K562 (cell line): Measurements from ENCODE around the gene PVALEF. TPM values are rescaled to one million over a fixed set of nuclear protein-coding genes. Genes with fewer than 3 reads are reported as not detected.
A peak's percentile ranks its signal among the peaks of the same experiment; 100 is the strongest.

Source experiments
- CBX3 ChIP-seq, 2 experiments: IDR thresholded peaks; 1 replicate in 1 of 2; 2 replicates in 1 of 2; pipeline ENCODE4 v1.6.1; 2012; ENCODE audit warnings: inconsistent platforms in 2 of 2, low read length in 2 of 2, borderline replicate concordance in 1 of 2, control low read depth in 1 of 2
- DPF2 ChIP-seq: fragments of 450-650 bp; IDR thresholded peaks from 2 replicates; pipeline ENCODE4 v1.6.1; 2016
- ETV6 ChIP-seq, 3 experiments: fragments of 150-350 bp in 1 of 3; sonication (generic) in 1 of 3; formaldehyde crosslinking in 1 of 3; IDR thresholded peaks; 2 replicates each; pipeline versions ENCODE4 v1.6.1 to v1.8.0; 2014 to 2022; ENCODE audit warnings: borderline replicate concordance in 2 of 3, low read depth in 2 of 3, antibody characterized with exemption in 1 of 3, low read length in 1 of 3, mild to moderate bottlenecking in 1 of 3, missing genetic modification reagents in 1 of 3
- FOXJ2 ChIP-seq: fragments of 200-800 bp; sonication (Bioruptor generic); IDR thresholded peaks from 2 replicates; pipeline ENCODE4 v1.6.1; 2016; ENCODE audit warnings: missing genetic modification characterization, missing compliant biosample characterization
- FUS ChIP-seq: fragments of 200-400 bp; formaldehyde crosslinking; optimal IDR thresholded peaks from 2 replicates; pipeline ENCODE3; 2017; ENCODE audit warnings: low read depth, low read length
- KDM2B ChIP-seq: fragments of 250-450 bp; sonication (Bioruptor Pico); IDR thresholded peaks from 2 replicates; pipeline ENCODE4 v1.8.0; 2021; ENCODE audit warnings: mild to moderate bottlenecking, moderate library complexity
- NCOA6 ChIP-seq: fragments of 450-650 bp; IDR thresholded peaks from 2 replicates; pipeline ENCODE4 v1.6.1; 2017; ENCODE audit warnings: mild to moderate bottlenecking
- NCOR1 ChIP-seq: fragments of 450-650 bp; IDR thresholded peaks from 2 replicates; pipeline ENCODE4 v1.6.1; 2016; ENCODE audit warnings: mild to moderate bottlenecking, moderate library complexity
- NR3C1 ChIP-seq: sonication (generic); formaldehyde crosslinking; IDR thresholded peaks from 2 replicates; pipeline ENCODE4 v1.8.1; 2022; ENCODE audit warnings: missing genetic modification reagents
- RERE ChIP-seq: sonication (generic); formaldehyde crosslinking; IDR thresholded peaks from 2 replicates; pipeline ENCODE4 v1.8.0; 2023; ENCODE audit warnings: missing genetic modification reagents, mild to moderate bottlenecking, borderline replicate concordance
- SMARCE1 ChIP-seq: fragments of 450-650 bp; IDR thresholded peaks from 2 replicates; pipeline ENCODE4 v1.7.1; 2016; ENCODE audit warnings: mild to moderate bottlenecking
- TEAD4 ChIP-seq, 2 experiments: sonication (generic) in 1 of 2; formaldehyde crosslinking in 1 of 2; IDR thresholded peaks; 2 replicates each; pipeline versions ENCODE4 v1.6.1 to v1.8.0; 2012 to 2022; ENCODE audit warnings: borderline replicate concordance in 1 of 2, inconsistent platforms in 1 of 2, low read length in 1 of 2, mild to moderate bottlenecking in 1 of 2, missing genetic modification reagents in 1 of 2
- TGIF2 ChIP-seq: sonication (generic); formaldehyde crosslinking; IDR thresholded peaks from 2 replicates; pipeline ENCODE4 v1.8.1; 2022; ENCODE audit warnings: mild to moderate bottlenecking, missing genetic modification reagents, moderate library complexity
- ZNF217 ChIP-seq: sonication (generic); formaldehyde crosslinking; IDR thresholded peaks from 2 replicates; pipeline ENCODE4 v1.8.0; 2022; ENCODE audit warnings: mild to moderate bottlenecking, missing genetic modification reagents
- ZNF551 ChIP-seq: fragments of 250-450 bp; sonication (Bioruptor Pico); IDR thresholded peaks from 2 replicates; pipeline ENCODE4 v1.5.0; 2021; ENCODE audit warnings: mild to moderate bottlenecking, moderate library complexity
- polyA plus RNA-seq, 8 experiments: library from polyadenylated mRNA; depleted of rRNA in 4 of 8; stranded (reverse) in 5 of 8; unstranded in 3 of 8; fragments of >200 nt; fragmentation: Nextera tagmentation in 2 of 8; fragmentation: Illumina TruSeq in 1 of 8; extraction: Ambion mirVana in 2 of 8; extraction: Trizol in 1 of 8; gene quantifications; 2 replicates each; pipeline versions ENCODE4 v1.2.1 to v1.2.3, GENCODE V29; 2011 to 2014; ENCODE audit warnings: inconsistent platforms in 1 of 8, missing spikeins in 1 of 8
- total RNA-seq, 7 experiments: library from RNA; depleted of rRNA in 6 of 7; stranded (reverse); fragments of >200 nt in 6 of 7; fragmentation: Illumina TruSeq in 2 of 7; extraction: Trizol in 2 of 7; gene quantifications; 2 replicates each; pipeline versions ENCODE4 v1.2.1 to v1.2.3, GENCODE V29; 2011 to 2021; ENCODE audit warnings: low replicate concordance in 1 of 7
- TF ChIP-seq, protein P1 (sequence below): IDR thresholded peaks from 3 replicates; pipeline ENCODE4 v1.6.1; 2011; ENCODE audit warnings: borderline replicate concordance, mild to moderate bottlenecking; ENCODE audit not compliant: insufficient read length, insufficient read depth
- TF ChIP-seq, protein P2 (sequence below): fragments of 450-650 bp; formaldehyde crosslinking; IDR thresholded peaks from 2 replicates; pipeline ENCODE4 v1.4.0; 2022; ENCODE audit warnings: missing genetic modification characterization
- TF ChIP-seq, protein P3 (sequence below), 2 experiments: fragments of 450-650 bp in 1 of 2; sonication (generic) in 1 of 2; formaldehyde crosslinking in 1 of 2; IDR thresholded peaks in 1 of 2; conservative IDR thresholded peaks in 1 of 2; 2 replicates each; pipeline versions ENCODE4 v1.6.1 to v1.8.1; 2016 to 2023; ENCODE audit warnings: mild to moderate bottlenecking in 2 of 2, moderate library complexity in 2 of 2, inconsistent platforms in 1 of 2, missing genetic modification reagents in 1 of 2

PVALEF gene
- total and polyA plus RNA-seq, 9 of the 15 experiments (the other 6 are each of a cell fraction or from before 2014, with no cell fraction given), result not detected

DNA sequence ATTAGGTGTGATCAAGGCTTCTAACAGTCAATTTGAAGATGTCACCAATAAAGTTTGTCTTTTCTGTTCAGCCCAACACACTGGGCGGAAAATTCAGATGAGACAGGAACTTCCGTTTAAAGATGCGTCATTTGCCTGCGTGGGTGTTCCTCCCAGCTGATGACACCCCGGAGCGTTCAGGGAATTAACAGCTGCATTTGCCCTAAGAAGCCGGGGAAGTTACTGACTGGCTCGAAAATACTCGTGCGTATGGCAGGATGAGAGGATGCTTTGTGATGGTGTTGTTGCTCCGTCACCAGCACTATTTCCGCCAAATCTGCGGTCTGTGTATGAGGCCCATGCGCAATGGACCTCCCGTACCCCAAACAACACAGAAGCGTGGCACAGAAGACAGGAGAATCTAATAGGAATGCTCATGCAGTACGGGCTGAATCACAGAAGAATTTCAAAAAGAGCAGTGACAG is 11.9 kb upstream of the PVALEF start (continued):
- no peak for TF ChIP-seq NCOR1
- TF ChIP-seq, protein P1, sequence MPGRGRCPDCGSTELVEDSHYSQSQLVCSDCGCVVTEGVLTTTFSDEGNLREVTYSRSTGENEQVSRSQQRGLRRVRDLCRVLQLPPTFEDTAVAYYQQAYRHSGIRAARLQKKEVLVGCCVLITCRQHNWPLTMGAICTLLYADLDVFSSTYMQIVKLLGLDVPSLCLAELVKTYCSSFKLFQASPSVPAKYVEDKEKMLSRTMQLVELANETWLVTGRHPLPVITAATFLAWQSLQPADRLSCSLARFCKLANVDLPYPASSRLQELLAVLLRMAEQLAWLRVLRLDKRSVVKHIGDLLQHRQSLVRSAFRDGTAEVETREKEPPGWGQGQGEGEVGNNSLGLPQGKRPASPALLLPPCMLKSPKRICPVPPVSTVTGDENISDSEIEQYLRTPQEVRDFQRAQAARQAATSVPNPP, result no peak
- TF ChIP-seq NR3C1 (CRISPR knock-in tag), result no peak
- no peak for TF ChIP-seq TGIF2 (CRISPR knock-in tag)
- TF ChIP-seq ZNF551 (CRISPR knock-in tag), result no peak
- TF ChIP-seq ETV6 (IDR thresholded peaks at IDR 0.05; ENCODE audit: borderline replicate concordance in 1 of 2, low read depth in 2 of 2, low read length in 1 of 2), result no peak
- no peak for TF ChIP-seq ETV6 (CRISPR knock-in tag; IDR thresholded peaks at IDR 0.05; ENCODE audit: borderline replicate concordance)
- TF ChIP-seq DPF2, result peak; percentile 71
- TF ChIP-seq KDM2B (CRISPR knock-in tag), result no peak
- TF ChIP-seq, protein P2, sequence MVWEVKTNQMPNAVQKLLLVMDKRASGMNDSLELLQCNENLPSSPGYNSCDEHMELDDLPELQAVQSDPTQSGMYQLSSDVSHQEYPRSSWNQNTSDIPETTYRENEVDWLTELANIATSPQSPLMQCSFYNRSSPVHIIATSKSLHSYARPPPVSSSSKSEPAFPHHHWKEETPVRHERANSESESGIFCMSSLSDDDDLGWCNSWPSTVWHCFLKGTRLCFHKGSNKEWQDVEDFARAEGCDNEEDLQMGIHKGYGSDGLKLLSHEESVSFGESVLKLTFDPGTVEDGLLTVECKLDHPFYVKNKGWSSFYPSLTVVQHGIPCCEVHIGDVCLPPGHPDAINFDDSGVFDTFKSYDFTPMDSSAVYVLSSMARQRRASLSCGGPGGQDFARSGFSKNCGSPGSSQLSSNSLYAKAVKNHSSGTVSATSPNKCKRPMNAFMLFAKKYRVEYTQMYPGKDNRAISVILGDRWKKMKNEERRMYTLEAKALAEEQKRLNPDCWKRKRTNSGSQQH (CRISPR knock-in tag), result no peak
- TF ChIP-seq ZNF217 (CRISPR knock-in tag), result no peak
- TF ChIP-seq TEAD4 (IDR thresholded peaks at IDR 0.05; ENCODE audit: low read length), result peak; percentile 50; the same call in 1 of the 2 replicates
- no peak for TF ChIP-seq TEAD4 (CRISPR knock-in tag; IDR thresholded peaks at IDR 0.05; ENCODE audit: borderline replicate concordance)
- TF ChIP-seq FUS, result no peak
- no peak for TF ChIP-seq FOXJ2 (tag)
- TF ChIP-seq, protein P3, sequence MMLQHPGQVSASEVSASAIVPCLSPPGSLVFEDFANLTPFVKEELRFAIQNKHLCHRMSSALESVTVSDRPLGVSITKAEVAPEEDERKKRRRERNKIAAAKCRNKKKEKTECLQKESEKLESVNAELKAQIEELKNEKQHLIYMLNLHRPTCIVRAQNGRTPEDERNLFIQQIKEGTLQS (IDR thresholded peaks at IDR 0.05), result peak; percentile 91
- TF ChIP-seq, protein P3 (CRISPR knock-in tag; conservative IDR thresholded peaks at IDR 0.05), result no peak
- TF ChIP-seq RERE (CRISPR knock-in tag), result no peak
- peak; percentile 66; the same call in 1 of the 2 replicates for TF ChIP-seq SMARCE1
- TF ChIP-seq NCOA6, result no peak
- no peak for TF ChIP-seq CBX3 (IDR thresholded peaks at IDR 0.05; ENCODE audit: borderline replicate concordance in 1 of 2, low read length in 2 of 2)
